OCI-LY3 (cell line): ENCODE measurements around the gene PRXL2A.
A peak's percentile ranks its signal among the peaks of the same experiment; 100 is the strongest.

Source experiments
- H2AFZ ChIP-seq: fragments of 200-600, 300-600 bp; shearing (Covaris generic); 2 replicates; pipeline ENCODE4 v1.6.0; 2014; ENCODE audit warnings: antibody characterized with exemption, low read depth, low read length
- H3K27ac ChIP-seq: fragments of 200-600, 300-600 bp; sonication (generic); 2 replicates; pipeline ENCODE4 v1.5.1; 2014; ENCODE audit warnings: mild to moderate bottlenecking, low read length, moderate library complexity, mixed read lengths
- H3K27me3 ChIP-seq: fragments of 200-600, 300-600 bp; sonication (generic); 2 replicates; pipeline ENCODE4 v1.6.1; 2014; ENCODE audit warnings: low read depth, low read length, mixed read lengths
- H3K36me3 ChIP-seq: fragments of 200-600, 300-600 bp; sonication (generic); replicated peaks from 2 replicates; pipeline ENCODE3; 2014; ENCODE audit warnings: low read depth, low read length, mixed read lengths
- H3K4me1 ChIP-seq: fragments of 300-600, 200-600 bp; sonication (generic); 2 replicates; pipeline ENCODE4 v1.6.1; 2014; ENCODE audit warnings: low read length, mixed read lengths
- H3K4me2 ChIP-seq: fragments of 200-600, 300-600 bp; sonication (generic); 2 replicates; pipeline ENCODE4 v1.6.1; 2014; ENCODE audit warnings: low read length, mixed read lengths
- H3K4me3 ChIP-seq: fragments of 300-600, 200-600 bp; sonication (generic); 2 replicates; pipeline ENCODE4 v1.5.1; 2014; ENCODE audit warnings: antibody characterized with exemption, mild to moderate bottlenecking, low read length, moderate library complexity
- H3K79me2 ChIP-seq: fragments of 300-600, 200-600 bp; shearing (Covaris generic); 2 replicates; pipeline ENCODE4 v1.6.1; 2014; ENCODE audit warnings: mild to moderate bottlenecking, low read length, mixed read lengths
- H3K9ac ChIP-seq: fragments of 300-600, 200-600 bp; shearing (Covaris generic); 2 replicates; pipeline ENCODE4 v1.6.0; 2014; ENCODE audit warnings: mild to moderate bottlenecking, low read length, moderate library complexity
- H3K9me3 ChIP-seq: fragments of 200-600, 300-600 bp; shearing (Covaris generic); 2 replicates; pipeline ENCODE4 v1.6.1; 2014; ENCODE audit warnings: low read length, mixed read lengths; ENCODE audit not compliant: insufficient read depth
- H4K20me1 ChIP-seq: fragments of 200-600, 300-600 bp; sonication (generic); 2 replicates; pipeline ENCODE4 v1.6.1; 2016; ENCODE audit warnings: low read length, mixed read lengths; ENCODE audit not compliant: insufficient read depth
- CTCF ChIP-seq: fragments of 200-600, 300-600 bp; sonication (generic); IDR thresholded peaks from 2 replicates; pipeline ENCODE4 v1.5.1; 2014; ENCODE audit warnings: antibody characterized with exemption, low read length, low read depth
- EZH2phosphoT487 ChIP-seq: fragments of 200-600 bp; shearing (Covaris generic); IDR thresholded peaks from 2 replicates; pipeline ENCODE4 v1.6.1; 2018; ENCODE audit warnings: antibody characterized with exemption, mixed run types, low read depth

The PRXL2A gene

GRCh38 chr10:80470266-80470665, 61.9 kb downstream of the PRXL2A start:
- Histone ChIP-seq H3K79me2 (peaks cover 51% of the 10 kb centered on the region), H3K4me2 (no peak overlapping the region), H3K36me3 (peaks cover 5% of the 10 kb centered on the region), H3K4me3 (no peak overlapping the region), H3K27ac (no peak overlapping the region), H3K27me3 (no peaks in the 10 kb centered on the region), H4K20me1 (peaks cover 15% of the 10 kb centered on the region; the same call in 1 of the 2 replicates), H3K9ac (no peak overlapping the region), H3K9me3 (no peaks in the 10 kb centered on the region), H2AFZ (no peak overlapping the region), H3K4me1 (peaks cover 50% of the 10 kb centered on the region)
- TF ChIP-seq EZH2phosphoT487 (no peak), CTCF (no peak)

GRCh38 chr10:80471001-80471400, 62.6 kb downstream of the PRXL2A start:
- Histone ChIP-seq H3K4me2 (peak overlapping the region; percentile 61), H3K27ac (peak overlapping the region; percentile 72), H2AFZ (no peak overlapping the region), H3K4me3 (no peak overlapping the region), H3K79me2 (peaks cover 43% of the 10 kb centered on the region), H3K9me3 (no peaks in the 10 kb centered on the region), H4K20me1 (peaks cover 10% of the 10 kb centered on the region; the same call in 1 of the 2 replicates), H3K36me3 (peaks cover 5% of the 10 kb centered on the region), H3K4me1 (peaks cover 42% of the 10 kb centered on the region), H3K9ac (no peak overlapping the region), H3K27me3 (no peaks in the 10 kb centered on the region)
- no peak for TF ChIP-seq CTCF
- no peak for TF ChIP-seq EZH2phosphoT487

- H3K27ac ChIP-seq = peak overlapping the region; percentile 72
- peaks cover 7% of the 10 kb centered on the region for H3K36me3 ChIP-seq
- peak overlapping the region; percentile 61 for H3K4me2 ChIP-seq
- no peaks in the 10 kb centered on the region for H3K27me3 ChIP-seq
- peaks cover 37% of the 10 kb centered on the region for H3K79me2 ChIP-seq
- no peak overlapping the region for H3K9ac ChIP-seq
- H4K20me1 ChIP-seq = peaks cover 6% of the 10 kb centered on the region; the same call in 1 of the 2 replicates
- TF ChIP-seq EZH2phosphoT487 (no peak), CTCF (no peak)
- H2AFZ ChIP-seq = no peak overlapping the region
- H3K4me1 ChIP-seq = peaks cover 40% of the 10 kb centered on the region
- H3K9me3 ChIP-seq = no peaks in the 10 kb centered on the region
- no peak overlapping the region for H3K4me3 ChIP-seq
Observed at GRCh38 chr10:80471715-80472233, 63.4 kb downstream of the PRXL2A start.

GRCh38 chr10:80472234-80473095, 64.1 kb downstream of the PRXL2A start:
- Histone ChIP-seq H3K9me3 (no peaks in the 10 kb centered on the region), H4K20me1 (peaks cover 6% of the 10 kb centered on the region; the same call in 1 of the 2 replicates), H3K4me1 (peaks cover 40% of the 10 kb centered on the region), H3K4me3 (peak overlapping the region; percentile 44), H3K36me3 (peaks cover 11% of the 10 kb centered on the region), H3K27me3 (no peaks in the 10 kb centered on the region), H3K4me2 (peak overlapping the region; percentile 61), H3K79me2 (peaks cover 34% of the 10 kb centered on the region), H3K27ac (peak overlapping the region; percentile 72), H3K9ac (peak overlapping the region; percentile 27), H2AFZ (no peak overlapping the region)
- TF ChIP-seq CTCF = no peak
- TF ChIP-seq EZH2phosphoT487 = no peak
